ENCODE measurements around the gene ALKBH7. TPM values are rescaled to one million over a fixed set of nuclear protein-coding genes. Genes with fewer than 3 reads are reported as not detected.

The ALKBH7 gene
- total RNA-seq, 1 experiment from 2014 or later: 70.0 TPM

DNA sequence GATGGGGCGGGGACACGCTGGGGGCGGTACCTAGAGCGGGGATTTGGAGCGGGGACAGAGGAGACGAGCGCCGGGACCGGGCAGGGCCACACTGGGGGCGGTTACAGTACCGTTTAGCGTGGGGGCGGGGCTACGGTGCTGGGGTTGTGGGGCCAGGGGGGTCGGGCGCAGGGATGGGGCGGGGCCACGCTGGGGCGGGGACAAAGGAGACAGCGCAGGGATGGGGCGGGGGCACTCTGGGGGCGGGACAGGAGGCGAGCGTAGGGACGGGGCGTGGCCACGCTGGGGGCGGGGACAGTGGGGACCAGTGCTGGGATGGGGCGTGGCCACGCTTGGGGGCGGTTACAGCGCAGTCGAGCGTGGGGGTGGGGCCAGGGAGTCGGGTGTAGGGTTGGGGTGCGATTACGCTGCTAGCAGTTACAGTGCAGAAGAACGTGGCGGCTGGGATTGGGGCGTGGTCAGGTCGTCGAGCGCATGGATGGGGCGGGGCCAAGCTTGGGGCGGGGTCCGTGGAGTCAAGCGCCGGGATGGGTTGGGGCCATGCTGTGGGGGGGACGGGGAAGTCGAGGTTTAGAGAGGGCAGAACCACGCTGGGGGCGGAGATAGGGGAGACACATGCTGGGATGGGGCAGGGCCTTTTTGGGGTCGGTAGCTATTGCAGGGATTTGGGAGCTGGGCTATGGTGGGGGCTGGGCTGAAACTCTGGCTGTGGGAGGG is 660 bp downstream of the ALKBH7 start:
- peak overlapping the region; percentile 99 for H3K27ac Mint-ChIP-seq (ENCODE audit: unreplicated experiment)
- CTCF ChIA-PET: interaction anchor here (0.8 to 1.5 kb wide), 7 partner anchors 9 to 247 kb away, joined by 3 to 11 read pairs (median 6); partner anchors contain the start of genes CLPP and KHSRP

DNA sequence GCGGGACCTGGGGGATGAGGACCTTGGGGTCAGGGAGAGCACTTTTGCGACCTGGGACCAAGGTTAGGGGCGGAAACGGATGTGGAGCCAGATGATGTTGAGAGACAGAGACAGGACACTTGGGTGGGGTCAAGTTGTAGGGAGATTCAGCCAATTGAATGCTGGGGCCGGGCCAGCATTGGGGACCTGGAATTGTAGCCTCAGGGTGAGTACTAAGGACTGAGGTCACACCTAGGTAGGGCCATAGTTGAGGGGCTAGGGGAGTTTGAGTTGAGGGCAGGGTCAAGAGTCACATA is 1.2 kb downstream of the ALKBH7 start:
- Mint-ChIP-seq H3K27ac (ENCODE audit: unreplicated experiment) (peak overlapping the region; percentile 99), H3K27me3 (ENCODE audit: insufficient read depth, unreplicated experiment) (no peaks in the 10 kb centered on the region), H3K36me3 (ENCODE audit: insufficient read depth, unreplicated experiment) (peaks cover 60% of the 10 kb centered on the region), H3K9me3 (ENCODE audit: unreplicated experiment) (no peaks in the 10 kb centered on the region), H3K4me3 (ENCODE audit: unreplicated experiment) (peak overlapping the region; percentile 96), H3K4me1 (ENCODE audit: low read depth, unreplicated experiment) (peaks cover 6% of the 10 kb centered on the region)
- intact Hi-C loops (cut with micrococcal nuclease; ENCODE audit: unreplicated experiment): loop anchor here (1.0 to 2.0 kb wide), 4 partner anchors 12 to 103 kb away; partner anchors contain the start of genes CLPP and GTF2F1
- no peaks in the 10 kb centered on the region for H3K27me3 ChIP-seq (replicated peaks; ENCODE audit: control insufficient read depth, insufficient read depth, low read length)
- DNase-seq: no peak
- H3K4me3 ChIP-seq (ENCODE audit: low read depth, low read length): peak overlapping the region; percentile 68
- BruUV-seq (replicated peaks): no TSS peak
- TF ChIP-seq, protein P1, sequence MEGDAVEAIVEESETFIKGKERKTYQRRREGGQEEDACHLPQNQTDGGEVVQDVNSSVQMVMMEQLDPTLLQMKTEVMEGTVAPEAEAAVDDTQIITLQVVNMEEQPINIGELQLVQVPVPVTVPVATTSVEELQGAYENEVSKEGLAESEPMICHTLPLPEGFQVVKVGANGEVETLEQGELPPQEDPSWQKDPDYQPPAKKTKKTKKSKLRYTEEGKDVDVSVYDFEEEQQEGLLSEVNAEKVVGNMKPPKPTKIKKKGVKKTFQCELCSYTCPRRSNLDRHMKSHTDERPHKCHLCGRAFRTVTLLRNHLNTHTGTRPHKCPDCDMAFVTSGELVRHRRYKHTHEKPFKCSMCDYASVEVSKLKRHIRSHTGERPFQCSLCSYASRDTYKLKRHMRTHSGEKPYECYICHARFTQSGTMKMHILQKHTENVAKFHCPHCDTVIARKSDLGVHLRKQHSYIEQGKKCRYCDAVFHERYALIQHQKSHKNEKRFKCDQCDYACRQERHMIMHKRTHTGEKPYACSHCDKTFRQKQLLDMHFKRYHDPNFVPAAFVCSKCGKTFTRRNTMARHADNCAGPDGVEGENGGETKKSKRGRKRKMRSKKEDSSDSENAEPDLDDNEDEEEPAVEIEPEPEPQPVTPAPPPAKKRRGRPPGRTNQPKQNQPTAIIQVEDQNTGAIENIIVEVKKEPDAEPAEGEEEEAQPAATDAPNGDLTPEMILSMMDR (IDR thresholded peaks at IDR 0.05; ENCODE audit: insufficient read depth in 1 of 2, low read depth in 1 of 2, low read length in 1 of 2, severe bottlenecking in 1 of 2, unreplicated experiment in 1 of 2): no peak
- POLR2A ChIA-PET: interaction anchor here (0.6 to 1.9 kb wide), 2 partner anchors 13 to 102 kb away, joined by 3 to 12 read pairs; partner anchors contain the start of gene CLPP
- H3K36me3 ChIP-seq (ENCODE audit: control insufficient read depth, insufficient read depth, low read length): no peaks in the 10 kb centered on the region; the same call in 1 of the 2 replicates
- CTCF ChIA-PET: no interaction called here
- no peaks in the 10 kb centered on the region for H3K9me3 ChIP-seq
- peaks cover 29% of the 10 kb centered on the region for H3K4me1 ChIP-seq

More for the DNA sequence above, 660 bp downstream of the ALKBH7 start:
- no peaks in the 10 kb centered on the region for H3K27me3 ChIP-seq (replicated peaks; ENCODE audit: control insufficient read depth, insufficient read depth, low read length)
- peak overlapping the region; percentile 96 for H3K4me3 Mint-ChIP-seq (ENCODE audit: unreplicated experiment)
- intact Hi-C loops (cut with micrococcal nuclease; ENCODE audit: unreplicated experiment): loop anchor here (1.0 to 2.0 kb wide), 4 partner anchors 12 to 103 kb away; partner anchors contain the start of genes CLPP and GTF2F1
- TF ChIP-seq, protein P1 (IDR thresholded peaks at IDR 0.05; ENCODE audit: insufficient read depth in 1 of 2, low read depth in 1 of 2, low read length in 1 of 2, severe bottlenecking in 1 of 2, unreplicated experiment in 1 of 2): no peak
- H3K4me1 ChIP-seq: peaks cover 23% of the 10 kb centered on the region
- no TSS peak for BruUV-seq (replicated peaks)
- no peaks in the 10 kb centered on the region; the same call in 1 of the 2 replicates for H3K36me3 ChIP-seq (ENCODE audit: control insufficient read depth, insufficient read depth, low read length)
- POLR2A ChIA-PET: interaction anchor here (0.9 to 1.9 kb wide), 8 partner anchors 10 to 103 kb away, joined by 3 to 27 read pairs (median 12); partner anchors contain the start of genes CLPP, GTF2F1, KHSRP and SLC25A23
- H3K9me3 Mint-ChIP-seq (ENCODE audit: unreplicated experiment): no peaks in the 10 kb centered on the region
- H3K36me3 Mint-ChIP-seq (ENCODE audit: insufficient read depth, unreplicated experiment): peaks cover 55% of the 10 kb centered on the region
- no peaks in the 10 kb centered on the region for H3K9me3 ChIP-seq
- H3K4me3 ChIP-seq (ENCODE audit: low read depth, low read length): peak overlapping the region; percentile 97
- no peaks in the 10 kb centered on the region for H3K27me3 Mint-ChIP-seq (ENCODE audit: insufficient read depth, unreplicated experiment)
- peak; percentile 98 for DNase-seq
- peaks cover 6% of the 10 kb centered on the region for H3K4me1 Mint-ChIP-seq (ENCODE audit: low read depth, unreplicated experiment)

DNA sequence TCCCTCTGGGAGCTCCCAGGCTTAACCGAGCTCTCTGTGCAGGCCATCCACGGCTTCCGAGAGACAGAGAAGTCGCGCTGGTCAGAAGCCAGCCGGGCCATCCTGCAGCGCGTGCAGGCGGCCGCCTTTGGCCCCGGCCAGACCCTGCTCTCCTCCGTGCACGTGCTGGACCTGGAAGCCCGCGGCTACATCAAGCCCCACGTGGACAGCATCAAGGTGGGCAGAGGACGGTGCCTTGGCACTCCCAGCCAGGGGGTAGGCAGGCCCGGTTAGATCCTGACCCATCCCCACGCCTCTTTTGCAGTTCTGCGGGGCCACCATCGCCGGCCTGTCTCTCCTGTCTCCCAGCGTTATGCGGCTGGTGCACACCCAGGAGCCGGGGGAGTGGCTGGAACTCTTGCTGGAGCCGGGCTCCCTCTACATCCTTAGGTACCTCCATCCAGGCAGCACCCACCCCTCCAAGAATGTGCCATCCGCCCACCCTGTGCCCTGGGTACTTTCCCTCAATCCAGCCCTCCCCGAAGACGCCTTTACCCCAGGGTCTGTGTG is 1.6 kb downstream of the ALKBH7 start:
- Mint-ChIP-seq H3K4me1 (ENCODE audit: low read depth, unreplicated experiment) (peaks cover 6% of the 10 kb centered on the region), H3K9me3 (ENCODE audit: unreplicated experiment) (no peaks in the 10 kb centered on the region), H3K4me3 (ENCODE audit: unreplicated experiment) (peak overlapping the region; percentile 96), H3K36me3 (ENCODE audit: insufficient read depth, unreplicated experiment) (peaks cover 63% of the 10 kb centered on the region), H3K27ac (ENCODE audit: unreplicated experiment) (peak overlapping the region; percentile 99), H3K27me3 (ENCODE audit: insufficient read depth, unreplicated experiment) (no peaks in the 10 kb centered on the region)
- no peaks in the 10 kb centered on the region; the same call in 1 of the 2 replicates for H3K36me3 ChIP-seq (ENCODE audit: control insufficient read depth, insufficient read depth, low read length)
- ChIA-PET CTCF (no interaction called here), POLR2A (interaction anchor here (0.6 kb wide), 1 partner anchor 13 kb away, joined by 3 read pairs; the partner anchor contains the start of gene CLPP)
- TF ChIP-seq, protein P1 (IDR thresholded peaks at IDR 0.05; ENCODE audit: insufficient read depth in 1 of 2, low read depth in 1 of 2, low read length in 1 of 2, severe bottlenecking in 1 of 2, unreplicated experiment in 1 of 2): no peak
- intact Hi-C loops (cut with micrococcal nuclease; ENCODE audit: unreplicated experiment): no loop called here
- no TSS peak for BruUV-seq (replicated peaks)
- H3K9me3 ChIP-seq: no peaks in the 10 kb centered on the region
- H3K4me1 ChIP-seq: peaks cover 32% of the 10 kb centered on the region
- H3K27me3 ChIP-seq (replicated peaks; ENCODE audit: control insufficient read depth, insufficient read depth, low read length): no peaks in the 10 kb centered on the region
- peak overlapping the region; percentile 68 for H3K4me3 ChIP-seq (ENCODE audit: low read depth, low read length)
- DNase-seq: no peak

All from Caco-2 (cell line).